Umbilical cord (tissue), 2 donors: ENCODE results near the gene ATXN10. TPM values are rescaled to one million over a fixed set of nuclear protein-coding genes. Genes with fewer than 3 reads are reported as not detected.
A peak's percentile ranks its signal among the peaks of the same experiment; 100 is the strongest.

ENCODE experiments used
- DNase-seq: peaks from one replicate; pipeline ENCODE4 v3.0.0-alpha.2; 2015; ENCODE audit warnings: low spot score
- total RNA-seq: library from RNA; depleted of rRNA; stranded (reverse); fragments of >200 nt; gene quantifications from one replicate; pipeline ENCODE4 v1.2.3, GENCODE V29; 2014; ENCODE audit warnings: low replicate concordance; ENCODE audit not compliant: insufficient read depth

Gene ATXN10
- total RNA-seq, 1 donor from 2014 or later = 175 TPM

GRCh38 chr22:45823336-45823735 lies 151.7 kb downstream of the ATXN10 start:
- no peak for DNase-seq

- DNase-seq = no peak
These were observed 154.9 kb downstream of the ATXN10 start for GRCh38 chr22:45826520-45826919.

GRCh38 chr22:45828841-45829240 lies 157.2 kb downstream of the ATXN10 start:
- DNase-seq = no peak

GRCh38 chr22:45830531-45831245 lies 159.1 kb downstream of the ATXN10 start:
- no peak for DNase-seq

- DNase-seq = no peak
These were observed 159.8 kb downstream of the ATXN10 start for GRCh38 chr22:45831394-45831793.

- DNase-seq = peak; percentile 6
These were observed 160.5 kb downstream of the ATXN10 start for GRCh38 chr22:45832180-45832579.

GRCh38 chr22:45832959-45833580 lies 161.4 kb downstream of the ATXN10 start:
- DNase-seq = peak; percentile 30

GRCh38 chr22:45833613-45834012 lies 162.0 kb downstream of the ATXN10 start:
- DNase-seq = peak; percentile 14

GRCh38 chr22:45834241-45834640 lies 162.6 kb downstream of the ATXN10 start:
- no peak for DNase-seq

- DNase-seq = no peak
These were observed 163.2 kb downstream of the ATXN10 start for GRCh38 chr22:45834795-45835194.

- no peak for DNase-seq
These were observed 165.0 kb downstream of the ATXN10 start for GRCh38 chr22:45836418-45837169.

- no peak for DNase-seq
These were observed 165.9 kb downstream of the ATXN10 start for GRCh38 chr22:45837508-45837907.

GRCh38 chr22:45838305-45838887 lies 166.8 kb downstream of the ATXN10 start:
- DNase-seq = no peak

GRCh38 chr22:45840483-45840882 lies 168.8 kb downstream of the ATXN10 start:
- DNase-seq = no peak

GRCh38 chr22:45842291-45842991 lies 170.8 kb downstream of the ATXN10 start:
- no peak for DNase-seq

- no peak for DNase-seq
These were observed 171.4 kb downstream of the ATXN10 start for GRCh38 chr22:45843031-45843430.

- DNase-seq = no peak
These were observed 172.4 kb downstream of the ATXN10 start for GRCh38 chr22:45843986-45844385.

- no peak for DNase-seq
These were observed 173.4 kb downstream of the ATXN10 start for GRCh38 chr22:45845076-45845487.

- no peak for DNase-seq
These were observed 175.3 kb downstream of the ATXN10 start for GRCh38 chr22:45846952-45847351.

- DNase-seq = no peak
These were observed 177.3 kb downstream of the ATXN10 start for GRCh38 chr22:45848904-45849303.

- DNase-seq = no peak
These were observed 181.2 kb downstream of the ATXN10 start for GRCh38 chr22:45852826-45853225.

- no peak for DNase-seq
These were observed 184.3 kb downstream of the ATXN10 start for GRCh38 chr22:45855961-45856360.
